Aorta (tissue), 5 donors: Measurements from ENCODE around the gene C22orf39. TPM values are rescaled to one million over a fixed set of nuclear protein-coding genes. Genes with fewer than 3 reads are reported as not detected.
"Not testable (repeated sequence)": the region's sequence is repeated elsewhere in the genome, so short reads cannot be mapped to it uniquely, and the experiment has no call there.

Experiments used
- ATAC-seq: fragments of 200-7000 bp; cut with Tn5 transposase; one replicate; pipeline ENCODE4 v1.9.1; 2022; ENCODE audit warnings: moderate library complexity; ENCODE audit not compliant: low FRiP score
- DNase-seq, 2 donors: peaks; one replicate each; pipeline ENCODE4 v3.0.0-alpha.2; 2020
- H3K27ac ChIP-seq, 2 donors: one replicate each; pipeline ENCODE4 v1.5.1; 2013; ENCODE audit warnings: low read length in 2 of 2, mild to moderate bottlenecking in 2 of 2, moderate library complexity in 2 of 2, control low read depth in 1 of 2, inconsistent platforms in 1 of 2, low read depth in 1 of 2
- H3K27me3 ChIP-seq, 2 donors: one replicate each; pipeline ENCODE4 v1.6.1; 2013; ENCODE audit warnings: control low read depth in 1 of 2, low read length in 1 of 2, mild to moderate bottlenecking in 1 of 2, moderate library complexity in 1 of 2; ENCODE audit not compliant: insufficient read depth in 2 of 2, control insufficient read depth in 1 of 2
- H3K36me3 ChIP-seq, 2 donors: one replicate each; pipeline ENCODE4 v1.6.1; 2013; ENCODE audit warnings: control low read depth in 1 of 2, low read length in 1 of 2, mild to moderate bottlenecking in 1 of 2; ENCODE audit not compliant: insufficient read depth in 2 of 2, control insufficient read depth in 1 of 2
- H3K4me1 ChIP-seq, 2 donors: one replicate each; pipeline ENCODE4 v1.6.1; 2013; ENCODE audit warnings: low read length in 2 of 2, control low read depth in 1 of 2, mild to moderate bottlenecking in 1 of 2, moderate library complexity in 1 of 2; ENCODE audit not compliant: insufficient read depth in 2 of 2, control insufficient read depth in 1 of 2
- H3K4me3 ChIP-seq, 2 donors: one replicate each; pipeline ENCODE4 v1.5.1; 2013; ENCODE audit warnings: low read length in 2 of 2, control low read depth in 1 of 2, mild to moderate bottlenecking in 1 of 2
- H3K9me3 ChIP-seq: one replicate; pipeline ENCODE4 v1.6.1; 2013; ENCODE audit warnings: mild to moderate bottlenecking, low read length; ENCODE audit not compliant: control insufficient read depth
- WGBS, 2 donors: extraction: QIAGEN DNeasy Blood & Tissue Kit; methylation state at CpG; one replicate each; pipeline ENCODE4 v1.1.7; 2013; 5-methylcytosine and 5-hydroxymethylcytosine counted together
- intact Hi-C, 2 donors: fragments of 100-400 bp; cut with DNase I; formaldehyde crosslinking; loops; one replicate each; pipeline versions ENCODE4 v1.14.2 to v1.15.0; 2022
- polyA plus RNA-seq, 2 donors: library from polyadenylated mRNA; stranded (reverse); fragments of 200-250 nt; gene quantifications; one replicate each; pipeline ENCODE4 v1.2.3, GENCODE V29; 2013
- total RNA-seq, 2 donors: library from RNA; stranded (reverse); fragmentation: NEBNext Ultra II Directional; extraction: Animal tissue kit (Norgen Biotek cat#: 25700); gene quantifications; one replicate each; pipeline ENCODE4 v1.2.1, GENCODE V29; 2021
- donor health status: healthy with polysubstance abuse.
- donor health status: Bipolar disorder and iron deficiency.
- donor health status: DM: no; HTN: no; CAD: no.
- donor health status: DM: no; HTN: no; CAD: no.
- donor health status: DM: yes; HTN: yes; CAD: no.

The C22orf39 gene
- total and polyA plus RNA-seq, 4 donors: 29.3 to 58.2 (median 33.6) TPM

DNA sequence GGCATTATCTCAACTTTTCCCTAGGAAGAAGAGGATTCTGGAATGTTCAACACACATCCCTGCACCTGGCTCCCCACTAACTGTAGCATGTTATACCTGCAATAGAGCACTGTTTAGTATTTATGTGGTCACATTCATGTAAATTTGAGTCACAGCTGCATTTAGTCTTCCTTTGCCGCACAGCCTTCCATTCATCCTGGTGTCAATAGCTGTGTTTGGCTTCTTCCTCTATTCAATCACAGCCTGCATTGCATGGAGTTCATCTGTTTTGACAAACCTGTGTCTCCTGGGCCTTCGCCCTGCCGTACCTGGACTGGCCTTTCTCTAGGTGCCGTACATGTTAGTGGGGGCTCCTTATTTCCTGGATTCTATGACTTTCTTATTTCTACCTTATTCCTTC, 4.1 kb upstream of the C22orf39 start:
- ATAC-seq: no peak
- no peak for DNase-seq
- 94 to 96% methylated on average over 4 of the region's 4 CpGs for WGBS, 2 donors
- Histone ChIP-seq H3K36me3 (peaks cover 6 to 11% of the 10 kb centered on the region in 2 donors), H3K4me3 (no peak overlapping the region), H3K27ac (no peak overlapping the region), H3K4me1 (no peaks in the 10 kb centered on the region), H3K27me3 (no peaks in the 10 kb centered on the region), H3K9me3 (no peaks in the 10 kb centered on the region)
- intact Hi-C loops: loop anchor here in 1 of 2 donors (5.0 kb wide), 1 partner anchor 274 kb away; the partner anchor contains the start of gene SLC25A1

DNA sequence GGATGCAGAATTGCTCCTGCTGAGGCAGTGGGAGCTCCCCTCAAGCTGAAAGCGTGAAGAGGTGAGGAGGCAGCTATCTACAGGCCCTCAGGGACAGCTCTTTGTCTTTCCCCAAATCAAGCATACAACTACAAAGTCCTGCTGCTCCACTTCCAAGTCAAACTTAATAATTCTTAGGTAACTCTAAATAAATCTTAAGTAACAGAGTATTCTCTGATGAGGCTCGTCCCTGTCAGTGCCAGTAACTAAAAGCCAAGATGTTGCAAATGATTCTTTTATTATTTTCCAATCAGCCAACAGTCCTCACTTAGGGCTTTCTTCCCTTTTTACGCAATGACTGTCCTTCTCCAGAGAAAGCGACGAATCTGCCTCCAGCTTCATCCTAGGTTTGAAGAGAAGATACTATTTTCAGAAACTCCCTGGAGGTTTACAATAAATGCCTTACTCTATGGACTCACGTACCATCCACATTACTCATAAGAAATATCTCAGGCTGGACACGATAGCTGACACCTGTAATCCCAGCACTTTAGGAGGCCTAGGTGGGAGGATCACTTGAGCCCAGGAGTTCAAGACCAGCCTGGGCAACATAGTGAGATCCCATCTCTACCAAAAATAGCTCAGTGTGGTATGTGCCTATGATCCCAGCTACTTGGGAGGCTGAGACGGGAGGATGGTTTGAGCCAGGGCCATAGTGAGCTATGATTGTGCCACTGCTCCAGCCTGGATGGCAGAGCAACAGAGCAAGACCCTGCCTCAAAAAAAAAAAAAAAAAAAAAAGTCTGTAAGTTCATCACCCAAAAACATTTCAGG, 3.1 kb upstream of the C22orf39 start:
- DNase-seq (no peak), ATAC-seq (no peak)
- no peaks in the 10 kb centered on the region for H3K4me1 ChIP-seq
- peaks cover 2 to 7% of the 10 kb centered on the region in 2 donors for H3K36me3 ChIP-seq
- H3K27me3 ChIP-seq: no peaks in the 10 kb centered on the region
- WGBS, 2 donors: 68 to 82% methylated on average over 8 of the region's 8 CpGs
- no peaks in the 10 kb centered on the region for H3K9me3 ChIP-seq
- H3K4me3 ChIP-seq: no peak overlapping the region
- intact Hi-C loops: loop anchor here in 1 of 2 donors (5.0 kb wide), 1 partner anchor 273 kb away; the partner anchor contains the start of gene SLC25A1
- H3K27ac ChIP-seq: no peak overlapping the region

DNA sequence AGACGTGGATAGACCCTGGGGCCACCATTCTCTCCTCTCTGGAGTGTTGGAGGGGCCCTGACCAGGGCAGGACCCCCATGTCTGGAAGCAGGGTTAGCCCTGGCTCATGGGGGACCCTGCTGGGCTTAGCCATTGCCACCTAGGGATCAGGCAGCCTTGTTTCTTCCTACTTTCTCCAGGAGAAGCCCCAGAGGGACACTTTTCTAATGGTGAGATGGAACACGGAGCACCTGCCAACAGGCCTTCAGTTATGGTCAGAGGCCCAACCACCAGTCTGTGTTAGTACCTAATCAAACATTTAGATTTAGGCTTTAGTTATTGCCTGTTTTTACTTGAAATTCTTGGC, 1.9 kb upstream of the C22orf39 start:
- DNase-seq (no peak), ATAC-seq (no peak)
- intact Hi-C loops: no loop called here
- Histone ChIP-seq H3K9me3 (no peaks in the 10 kb centered on the region), H3K27ac (no peak overlapping the region), H3K36me3 (peaks cover 0 to 7% of the 10 kb centered on the region in 2 donors), H3K4me3 (no peak overlapping the region), H3K4me1 (no peaks in the 10 kb centered on the region), H3K27me3 (no peaks in the 10 kb centered on the region)
- 67 to 80% methylated on average over 2 of the region's 2 CpGs for WGBS, 2 donors

DNA sequence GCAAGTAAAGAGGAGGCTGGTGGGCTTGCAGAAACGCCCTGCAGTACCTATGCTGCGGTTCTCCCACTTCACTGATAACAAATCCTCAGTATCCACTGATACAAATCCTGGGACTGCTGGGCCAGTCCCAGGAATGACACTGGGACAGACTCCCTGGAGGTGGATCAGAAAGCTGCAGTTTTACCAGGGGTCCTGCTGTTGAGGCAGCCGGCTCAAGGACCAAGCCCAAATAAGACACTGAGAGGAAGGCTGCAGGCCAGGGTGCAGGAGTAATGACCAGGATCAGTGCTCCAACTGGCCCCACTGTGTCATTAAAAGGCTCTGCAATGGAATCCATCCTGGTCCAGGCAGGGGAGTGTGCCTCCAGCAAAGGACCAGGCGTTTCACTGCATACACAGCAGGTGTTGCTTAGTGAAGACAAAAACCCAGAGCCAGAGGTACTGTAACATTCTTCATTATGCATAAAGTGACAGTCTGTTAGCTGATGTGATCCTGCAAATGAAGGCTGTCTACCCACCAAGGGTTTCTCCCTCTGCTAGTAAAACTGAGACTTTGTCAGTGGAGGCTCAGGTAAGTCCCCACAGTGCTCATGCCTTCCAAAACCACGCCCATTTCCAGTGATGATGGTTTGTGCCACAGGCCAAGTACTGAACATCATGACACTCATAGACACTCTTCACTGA, 1.4 kb upstream of the C22orf39 start:
- intact Hi-C loops: no loop called here
- Histone ChIP-seq H3K27ac (no peak overlapping the region), H3K36me3 (peaks cover 0 to 7% of the 10 kb centered on the region in 2 donors), H3K4me1 (no peaks in the 10 kb centered on the region), H3K4me3 (no peak overlapping the region), H3K9me3 (no peaks in the 10 kb centered on the region), H3K27me3 (no peaks in the 10 kb centered on the region)
- no peak for ATAC-seq
- WGBS, 2 donors: 67 to 72% methylated on average over 5 of the region's 5 CpGs
- DNase-seq: no peak

DNA sequence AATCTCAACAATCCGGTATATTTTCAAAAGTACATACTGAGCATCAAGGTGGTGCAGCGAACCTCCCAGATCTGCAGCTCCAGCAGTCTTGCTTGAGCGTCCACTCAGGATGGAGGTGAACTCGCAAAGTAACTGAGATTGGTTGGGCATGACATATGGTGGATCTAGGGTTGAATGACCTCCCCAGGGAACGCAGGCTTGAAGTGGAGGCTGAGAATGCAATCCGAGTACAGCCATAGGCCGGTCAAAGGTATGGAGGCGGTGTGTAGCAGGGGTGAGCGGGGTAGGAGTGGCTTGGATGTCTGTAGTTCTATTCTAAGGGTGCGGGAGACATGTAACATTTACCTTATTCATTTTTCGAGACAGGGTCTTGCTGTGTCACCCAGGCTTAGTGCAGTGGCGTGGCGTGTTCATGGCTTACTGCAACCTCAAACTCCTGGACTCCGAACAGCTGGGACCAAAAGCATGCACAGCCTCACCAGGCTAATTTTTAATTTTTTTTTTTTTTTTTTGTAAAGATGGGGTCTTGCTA, 631 bp upstream of the C22orf39 start:
- 5 to 8% methylated on average over 14 of the region's 14 CpGs for WGBS, 2 donors
- intact Hi-C loops: no loop called here
- peaks cover 0 to 1% of the 10 kb centered on the region in 2 donors for H3K36me3 ChIP-seq
- ATAC-seq (peak; percentile 24), DNase-seq (no peak)
- peak overlapping the region; percentile 42 to 75 for H3K4me3 ChIP-seq
- H3K9me3 ChIP-seq: no peaks in the 10 kb centered on the region
- H3K27me3 ChIP-seq: no peaks in the 10 kb centered on the region
- H3K4me1 ChIP-seq: no peaks in the 10 kb centered on the region
- H3K27ac ChIP-seq: peak overlapping the region in 1 of 2 donors; percentile 81

DNA sequence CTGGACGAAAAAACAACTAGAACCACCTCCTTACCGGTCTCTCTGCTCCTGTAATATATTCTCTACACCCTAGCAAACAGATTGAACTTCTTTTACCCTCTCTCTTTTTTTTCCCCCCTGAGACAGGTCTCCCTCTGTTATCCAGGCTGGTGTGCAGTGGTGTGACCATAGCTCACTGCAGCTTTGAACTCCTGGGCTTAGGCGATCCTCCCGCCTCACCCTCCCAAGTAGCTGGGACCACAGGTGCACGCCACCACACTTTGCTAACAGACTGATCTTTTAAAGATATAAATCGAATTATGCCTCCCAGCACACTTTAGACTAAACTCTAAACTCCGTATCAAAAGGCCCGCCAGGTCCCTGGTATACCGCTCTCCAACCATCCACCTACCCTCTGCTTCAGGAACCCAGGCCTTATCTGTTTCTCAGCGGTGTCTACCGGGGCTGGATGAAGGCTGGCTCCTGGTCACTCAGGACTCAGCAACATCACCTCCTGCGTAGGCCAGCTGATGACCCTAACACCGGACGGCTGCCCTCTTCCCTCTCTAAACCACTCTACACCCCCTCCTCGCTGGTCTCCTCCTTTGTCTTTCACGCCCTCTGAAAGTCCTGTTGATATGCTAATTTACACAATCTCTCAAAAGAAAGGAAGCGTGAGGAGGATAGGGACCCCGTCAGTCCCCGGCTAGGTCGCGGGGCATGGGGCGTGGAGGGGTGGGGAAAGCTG, 745 bp downstream of the C22orf39 start:
- Histone ChIP-seq H3K27ac (peak overlapping the region in 1 of 2 donors; percentile 87), H3K36me3 (peaks cover 0 to 1% of the 10 kb centered on the region in 2 donors), H3K4me3 (peak overlapping the region; percentile 64 to 83), H3K4me1 (no peaks in the 10 kb centered on the region), H3K27me3 (no peaks in the 10 kb centered on the region), H3K9me3 (no peaks in the 10 kb centered on the region)
- intact Hi-C loops: loop anchor here in 1 of 2 donors (1.0 to 2.0 kb wide), 2 partner anchors 14 to 324 kb away; partner anchors contain the start of genes DGCR2 and MRPL40
- 23% methylated on average over 22 of the region's 22 CpGs for WGBS, 2 donors
- ATAC-seq (no peak), DNase-seq (no peak)

DNA sequence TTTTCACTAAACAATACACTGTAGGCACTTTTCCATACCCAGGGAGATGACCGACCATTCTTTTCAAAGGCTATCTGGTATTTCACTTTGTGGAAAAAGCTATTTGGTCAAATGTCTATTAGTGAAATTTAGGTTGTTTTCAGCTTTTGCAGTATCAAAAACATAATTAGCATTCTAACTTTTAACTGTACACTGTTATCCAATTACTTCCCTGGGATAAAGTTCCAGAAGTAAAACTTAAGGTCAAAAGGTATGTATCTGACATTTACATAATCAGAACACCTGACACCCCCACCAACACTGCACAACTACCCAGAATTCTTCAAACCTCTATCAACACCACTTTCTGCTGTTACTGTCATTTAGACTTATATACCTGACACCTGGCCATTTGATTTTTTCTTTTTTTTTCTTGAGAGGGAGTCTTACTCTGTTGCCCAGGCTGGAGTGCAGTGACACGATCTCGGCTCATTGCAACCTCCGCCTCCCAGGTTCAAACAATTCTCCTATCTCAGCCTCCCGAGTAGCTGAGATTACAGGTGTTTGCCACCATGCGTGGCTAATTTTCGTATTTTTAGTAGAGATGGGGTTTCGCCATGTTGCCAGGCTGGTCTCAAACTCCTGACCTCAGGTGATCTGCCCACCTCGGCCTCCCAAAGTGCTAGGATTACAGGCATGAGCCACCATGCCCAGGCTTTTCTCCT, 2.1 kb downstream of the C22orf39 start:
- H3K4me1 ChIP-seq, H3K27ac ChIP-seq, ATAC-seq, H3K4me3 ChIP-seq, H3K9me3 ChIP-seq, H3K36me3 ChIP-seq, intact Hi-C loops, H3K27me3 ChIP-seq, DNase-seq: not testable (repeated sequence)
- 86 to 88% methylated on average over 9 of the region's 9 CpGs for WGBS, 2 donors
